Erythroblast (primary cell): ENCODE measurements around the gene RBM20.

ENCODE experiments used
- GATA1 ChIP-seq: IDR thresholded peaks from 2 replicates; pipeline ENCODE4 v1.6.1; 2011; ENCODE audit warnings: low read depth, mild to moderate bottlenecking, control low read depth, low read length, moderate library complexity
- POLR2A ChIP-seq: IDR thresholded peaks from 2 replicates; pipeline ENCODE4 v1.6.1; 2011; ENCODE audit warnings: mild to moderate bottlenecking, low read length

DNA sequence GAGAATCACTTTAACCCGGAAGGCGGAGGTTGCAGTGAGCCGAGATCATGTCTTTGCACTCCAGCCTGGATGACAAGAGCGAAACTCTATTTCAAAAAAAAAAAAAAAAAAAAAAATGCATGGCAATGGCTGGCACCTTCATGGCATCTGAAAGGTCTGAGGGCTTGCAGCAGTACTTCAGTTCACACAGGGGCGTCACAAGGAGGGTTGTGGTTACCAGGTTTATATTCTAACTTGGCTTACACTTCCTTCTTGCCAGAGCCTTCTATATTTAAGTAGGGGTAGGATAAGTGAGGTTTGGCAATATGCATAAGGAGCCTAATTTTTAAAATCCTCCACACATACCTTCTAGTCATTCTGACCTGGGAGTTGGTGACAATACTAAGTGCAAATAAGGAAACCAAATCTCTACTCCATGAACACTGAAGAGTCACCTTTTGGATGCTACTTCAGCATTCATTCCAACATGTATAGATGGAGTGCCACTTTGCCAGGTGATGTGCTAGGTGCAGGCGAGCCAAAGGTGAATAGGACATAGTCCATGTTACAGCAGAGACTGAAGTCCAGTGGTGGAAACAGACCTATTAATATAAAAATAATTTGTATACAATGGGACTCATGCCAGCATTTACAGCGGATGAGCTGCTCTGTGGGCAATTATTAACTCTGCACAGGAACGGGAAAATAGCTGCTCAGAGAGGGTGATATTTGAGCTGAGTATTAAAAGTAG lies 169.8 kb downstream of the RBM20 start:
- no peak for TF ChIP-seq POLR2A
- TF ChIP-seq GATA1 = no peak
